Caco-2 (cell line): Measurements from ENCODE around the gene C20orf144. TPM values are rescaled to one million over a fixed set of nuclear protein-coding genes. Genes with fewer than 3 reads are reported as not detected.

ENCODE experiments used
- Bru-seq: library from RNA; stranded (reverse); fragments of 400-500 nt; gene quantifications from one replicate; lab custom pipeline; 2021; lab: Mats Ljungman, UMichigan
- BruChase-seq, 2 experiments: library from RNA; stranded (reverse); fragments of 400-500 nt; gene quantifications; one replicate each; lab custom pipeline; 2021; lab: Mats Ljungman, UMichigan
- BruUV-seq: library from RNA; stranded (reverse); fragments of 400-500 nt; replicated peaks from 2 replicates; lab custom pipeline; 2021; lab: Mats Ljungman, UMichigan
- CTCF ChIA-PET: fragments of 300-600 bp; sonication (Branson Sonifier 250); formaldehyde crosslinking; loops from one replicate; lab custom pipeline; 2022; ENCODE audit warnings: antibody characterized with exemption; lab: Charles Lee
- POLR2A ChIA-PET: fragments of 300-600 bp; sonication (Branson Sonifier 250); formaldehyde crosslinking; loops from one replicate; lab custom pipeline; 2022; ENCODE audit warnings: antibody characterized with exemption; lab: Charles Lee
- DNase-seq, 2 experiments: peaks; one replicate each; pipeline versions ENCODE4 v3.0.0 to v3.0.0-alpha.2; 2020 to 2022
- H3K27me3 ChIP-seq: replicated peaks from 2 replicates; pipeline ENCODE4 v1.6.0; 2011; ENCODE audit warnings: low read length; ENCODE audit not compliant: control insufficient read depth, insufficient read depth
- H3K36me3 ChIP-seq: 2 replicates; pipeline ENCODE4 v1.5.1; 2011; ENCODE audit warnings: low read length; ENCODE audit not compliant: control insufficient read depth, insufficient read depth
- H3K4me1 ChIP-seq: fragments of 250-450 bp; sonication (Bioruptor Pico); 2 replicates; pipeline ENCODE4 v1.5.1; 2020; ENCODE audit warnings: mild to moderate bottlenecking
- H3K4me3 ChIP-seq: 2 replicates; pipeline ENCODE4 v1.5.1; 2011; ENCODE audit warnings: low read depth, mild to moderate bottlenecking, control low read depth, low read length
- H3K9me3 ChIP-seq: fragments of 250-450 bp; sonication (Bioruptor Pico); 2 replicates; pipeline ENCODE4 v1.5.1; 2020; ENCODE audit warnings: mild to moderate bottlenecking, moderate library complexity
- H3K27ac Mint-ChIP-seq: one replicate; pipeline ENCODE4 v1.8.0; 2022; ENCODE audit warnings: mixed read lengths; ENCODE audit not compliant: unreplicated experiment
- H3K27me3 Mint-ChIP-seq: one replicate; pipeline ENCODE4 v1.8.0; 2022; ENCODE audit warnings: mixed read lengths; ENCODE audit not compliant: insufficient read depth, unreplicated experiment
- H3K36me3 Mint-ChIP-seq: one replicate; pipeline ENCODE4 v1.8.0; 2022; ENCODE audit warnings: mild to moderate bottlenecking, mixed read lengths; ENCODE audit not compliant: insufficient read depth, unreplicated experiment
- H3K4me1 Mint-ChIP-seq: one replicate; pipeline ENCODE4 v1.8.0; 2022; ENCODE audit warnings: low read depth, mixed read lengths; ENCODE audit not compliant: unreplicated experiment
- H3K4me3 Mint-ChIP-seq: one replicate; pipeline ENCODE4 v1.8.0; 2022; ENCODE audit warnings: mild to moderate bottlenecking, moderate library complexity, mixed read lengths; ENCODE audit not compliant: unreplicated experiment
- H3K9me3 Mint-ChIP-seq: one replicate; pipeline ENCODE4 v1.8.0; 2022; ENCODE audit warnings: mixed read lengths; ENCODE audit not compliant: unreplicated experiment
- CTCF ChIP-seq, 2 experiments: fragments of 200-600 bp in 1 of 2; IDR thresholded peaks; 1 replicate in 1 of 2; 2 replicates in 1 of 2; pipeline versions ENCODE4 v1.5.1 to v1.8.0; 2011 to 2022; ENCODE audit warnings: antibody characterized with exemption in 1 of 2, control low read depth in 1 of 2, inconsistent platforms in 1 of 2, low read depth in 1 of 2, low read length in 1 of 2, mild to moderate bottlenecking in 1 of 2, moderate library complexity in 1 of 2; ENCODE audit not compliant: insufficient read depth in 1 of 2, severe bottlenecking in 1 of 2, unreplicated experiment in 1 of 2
- intact Hi-C: fragments of 100-400 bp; cut with micrococcal nuclease; formaldehyde crosslinking; loops from one replicate; pipeline ENCODE4 v1.10.0; 2022; ENCODE audit not compliant: unreplicated experiment
- long read RNA-seq: library from polyadenylated mRNA; stranded (forward); transcript quantifications from one replicate; pipeline ENCODE4 v2.0.0, GENCODE V29; 2022
- total RNA-seq: library from RNA; stranded (reverse); gene quantifications from 2 replicates; pipeline ENCODE4 v1.2.3, GENCODE V29; 2022

Gene C20orf144
- 0.18 and 0.51 TPM in 2 replicates for total RNA-seq
- percentile 21 among the genes with signal in this experiment for Bru-seq, nascent RNA
- percentile 10 among the genes with signal in this experiment for BruChase-seq, experiment 1, labeled RNA remaining after a 2-hour chase
- BruChase-seq, experiment 2, labeled RNA remaining after a 6-hour chase, result not detected
- long read RNA-seq, result 0 reads

DNA sequence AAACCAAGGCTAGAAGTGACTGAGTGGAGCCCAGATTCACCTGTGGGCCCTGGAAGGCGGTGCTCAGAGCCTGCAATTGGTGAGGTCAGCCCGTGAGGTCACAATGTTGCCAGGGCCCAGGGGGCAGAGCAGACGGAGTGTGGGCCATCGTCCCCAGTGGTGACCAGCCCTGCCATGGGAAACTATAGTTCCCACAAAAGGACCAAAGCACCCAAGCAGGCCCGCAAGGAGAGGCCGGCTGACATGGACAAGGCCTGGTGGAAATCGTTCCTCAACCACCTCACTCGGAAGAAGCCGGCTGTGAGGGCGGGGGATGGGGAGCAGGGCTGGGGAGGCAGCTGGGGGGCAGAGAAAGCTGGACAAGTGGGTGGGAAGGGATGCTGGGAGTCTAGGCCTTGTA lies at the start of gene C20orf144:
C20orf144 (plus strand) TSS at position 156 of the 400 bp plus-strand sequence; CDS start at position 175, 19 bp downstream.
- Mint-ChIP-seq H3K9me3 (no peaks in the 10 kb centered on the region), H3K36me3 (peaks cover 82% of the 10 kb centered on the region)
- CTCF ChIA-PET, result no interaction called here

DNA sequence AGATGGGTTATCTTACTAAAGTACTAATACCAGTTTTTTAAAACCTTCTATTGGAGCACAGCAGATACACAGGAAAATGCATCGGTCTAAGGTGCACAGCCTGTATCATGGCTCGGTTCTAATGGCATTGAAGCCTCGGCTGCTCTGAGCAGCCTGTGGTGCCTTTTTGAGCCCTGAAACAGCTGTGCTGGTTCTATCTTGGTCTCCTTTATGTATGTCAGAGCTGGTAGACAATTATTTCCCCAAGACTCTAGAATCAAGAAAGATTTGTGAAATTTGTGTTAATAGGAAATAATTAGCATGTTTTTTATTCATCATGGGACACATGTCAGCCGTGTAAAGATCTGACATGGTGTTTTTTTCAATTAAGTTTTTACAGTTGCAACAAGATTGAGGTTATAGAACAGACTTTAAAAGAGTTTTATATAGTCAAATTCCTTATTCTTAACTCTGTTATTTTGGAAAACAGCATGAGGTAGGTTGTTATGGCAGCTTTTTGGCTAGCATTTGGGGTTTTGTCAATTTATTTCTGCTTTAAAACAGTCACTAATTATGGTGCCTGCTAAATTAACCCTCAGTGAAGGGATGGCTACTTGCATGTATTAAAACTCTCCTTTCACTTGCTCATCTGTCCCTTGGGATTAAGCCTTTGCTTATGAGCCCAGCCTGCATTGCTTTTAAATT lies 40.3 kb upstream of the C20orf144 start:
- no peak overlapping the region for H3K27ac Mint-ChIP-seq

More for the DNA sequence above, at the start of gene C20orf144:
- H3K9me3 ChIP-seq, result no peaks in the 10 kb centered on the region
- peaks cover 25% of the 10 kb centered on the region for H3K4me1 ChIP-seq
- DNase-seq, result peak in 1 of 2 experiments; percentile 38
- H3K27me3 Mint-ChIP-seq, result no peaks in the 10 kb centered on the region
- H3K27ac Mint-ChIP-seq, result peak within 1 kb of the TSS; percentile 86
- intact Hi-C loops, result no loop called here
- H3K4me3 Mint-ChIP-seq, result peak within 1 kb of the TSS; percentile 84
- peak within 1 kb of the TSS; percentile 86 for H3K4me3 ChIP-seq
- TF ChIP-seq CTCF (IDR thresholded peaks at IDR 0.05; ENCODE audit: insufficient read depth in 1 of 2, low read depth in 1 of 2, low read length in 1 of 2, severe bottlenecking in 1 of 2, unreplicated experiment in 1 of 2), result no peak
- H3K27me3 ChIP-seq, result no peaks in the 10 kb centered on the region
- H3K4me1 Mint-ChIP-seq, result peaks cover 16% of the 10 kb centered on the region
- POLR2A ChIA-PET, result interaction anchor here (1.8 kb wide), 1 partner anchor 172 kb away, joined by 13 read pairs; the partner anchor contains the start of gene CBFA2T2
- H3K36me3 ChIP-seq, result no peaks in the 10 kb centered on the region
- no TSS peak for BruUV-seq

More for the DNA sequence above, 40.3 kb upstream of the C20orf144 start:
- H3K27me3 ChIP-seq, result no peaks in the 10 kb centered on the region
- no peaks in the 10 kb centered on the region for H3K9me3 Mint-ChIP-seq
- no peaks in the 10 kb centered on the region for H3K4me1 ChIP-seq
- intact Hi-C loops, result loop anchor here (2.0 kb wide), 1 partner anchor 31 kb away; no protein-coding TSS in a partner anchor
- ChIA-PET CTCF (no interaction called here), POLR2A (interaction anchor here (0.6 kb wide), 1 partner anchor 68 kb away, joined by 3 read pairs; no protein-coding TSS in a partner anchor)
- H3K9me3 ChIP-seq, result no peaks in the 10 kb centered on the region
- no TSS peak for BruUV-seq
- peaks cover 36% of the 10 kb centered on the region for H3K36me3 Mint-ChIP-seq
- no peaks in the 10 kb centered on the region for H3K27me3 Mint-ChIP-seq
- 0 out of 2 replicates have a peak, but pooled peaks cover 2% of the 10 kb centered on the region for H3K36me3 ChIP-seq
- no peaks in the 10 kb centered on the region for H3K4me1 Mint-ChIP-seq
- H3K4me3 ChIP-seq, result no peak overlapping the region
- no peak for TF ChIP-seq CTCF (IDR thresholded peaks at IDR 0.05; ENCODE audit: insufficient read depth in 1 of 2, low read depth in 1 of 2, low read length in 1 of 2, severe bottlenecking in 1 of 2, unreplicated experiment in 1 of 2)
- no peak for DNase-seq
- H3K4me3 Mint-ChIP-seq, result no peak overlapping the region
